Skin epidermis (tissue), 12 donors: ENCODE measurements around the gene EIF4B.

Experiments
- H3K27ac ChIP-seq, 21 experiments: fragments of 200-600 bp; sonication (generic) in 11 of 21; one replicate each; pipeline ENCODE4 v1.5.0; 2020; ENCODE audit warnings: mild to moderate bottlenecking in 3 of 21, inconsistent platforms in 2 of 21, moderate library complexity in 2 of 21
- H3K4me3 ChIP-seq, 7 experiments: fragments of 200-600 bp; sonication (generic) in 2 of 7; one replicate each; pipeline ENCODE4 v1.5.0; 2020; ENCODE audit warnings: inconsistent platforms in 2 of 7, mild to moderate bottlenecking in 2 of 7, moderate library complexity in 1 of 7

EIF4B gene, protein sequence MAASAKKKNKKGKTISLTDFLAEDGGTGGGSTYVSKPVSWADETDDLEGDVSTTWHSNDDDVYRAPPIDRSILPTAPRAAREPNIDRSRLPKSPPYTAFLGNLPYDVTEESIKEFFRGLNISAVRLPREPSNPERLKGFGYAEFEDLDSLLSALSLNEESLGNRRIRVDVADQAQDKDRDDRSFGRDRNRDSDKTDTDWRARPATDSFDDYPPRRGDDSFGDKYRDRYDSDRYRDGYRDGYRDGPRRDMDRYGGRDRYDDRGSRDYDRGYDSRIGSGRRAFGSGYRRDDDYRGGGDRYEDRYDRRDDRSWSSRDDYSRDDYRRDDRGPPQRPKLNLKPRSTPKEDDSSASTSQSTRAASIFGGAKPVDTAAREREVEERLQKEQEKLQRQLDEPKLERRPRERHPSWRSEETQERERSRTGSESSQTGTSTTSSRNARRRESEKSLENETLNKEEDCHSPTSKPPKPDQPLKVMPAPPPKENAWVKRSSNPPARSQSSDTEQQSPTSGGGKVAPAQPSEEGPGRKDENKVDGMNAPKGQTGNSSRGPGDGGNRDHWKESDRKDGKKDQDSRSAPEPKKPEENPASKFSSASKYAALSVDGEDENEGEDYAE

GRCh38 chr12:53005986-53006809 lies at the start of gene EIF4B:
Gene EIF4B (plus strand): TSS chr12:53006456. CDS start chr12:53006484, 28 bp downstream.
- Histone ChIP-seq H3K4me3 (peak within 1 kb of the TSS; percentile 59 to 97 (median 87)), H3K27ac (peak within 1 kb of the TSS; percentile 73 to 97 (median 89))

DNA sequence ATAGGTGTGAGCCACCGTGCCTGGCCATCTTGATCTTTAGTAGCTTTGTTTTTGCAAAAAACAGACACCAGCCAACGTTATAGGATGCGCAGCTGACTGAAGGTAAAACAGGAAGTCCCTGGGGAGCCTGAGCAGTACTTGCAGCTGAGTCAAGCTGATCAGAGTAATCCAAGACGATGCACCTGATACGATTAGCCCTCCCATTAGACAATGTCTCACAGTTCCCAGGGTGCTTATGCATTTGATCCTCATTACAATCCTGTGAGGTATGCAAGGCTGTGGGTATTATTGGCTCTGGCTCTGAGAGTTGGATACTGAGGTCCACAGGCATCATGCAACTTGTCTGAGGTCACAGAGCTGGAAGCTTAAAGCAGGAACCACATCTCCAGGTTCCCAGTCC lies 49.3 kb upstream of the EIF4B start:
- Histone ChIP-seq H3K27ac (no peak overlapping the region), H3K4me3 (no peak overlapping the region)

- H3K4me3 ChIP-seq: no peak overlapping the region
- H3K27ac ChIP-seq: no peak overlapping the region
Observed at GRCh38 chr12:52964556-52965336, 41.5 kb upstream of the EIF4B start.

DNA sequence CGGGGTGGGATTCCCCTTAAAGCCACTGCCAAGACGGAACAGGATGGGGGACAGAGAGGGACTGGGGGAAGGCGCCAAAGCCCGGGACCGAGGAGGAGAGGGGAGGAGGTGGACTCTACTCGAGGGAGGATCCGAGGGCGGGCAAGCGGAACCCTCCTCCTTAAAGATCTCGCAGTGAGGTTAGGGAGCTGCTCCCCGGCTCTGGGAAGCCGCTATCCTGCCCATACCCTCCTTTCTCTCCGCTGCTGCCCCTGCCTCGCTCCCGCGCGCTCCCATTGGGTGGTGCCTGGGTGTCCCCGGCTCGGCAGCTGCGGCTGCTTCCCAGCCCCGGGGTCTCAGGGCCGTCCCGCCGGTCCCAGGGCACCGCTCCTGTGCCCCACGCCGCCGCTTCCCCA lies 40.9 kb upstream of the EIF4B start:
- no peak overlapping the region for H3K4me3 ChIP-seq
- no peak overlapping the region for H3K27ac ChIP-seq

- Histone ChIP-seq H3K4me3 (no peak overlapping the region), H3K27ac (no peak overlapping the region)
Observed at GRCh38 chr12:52969166-52969795, 37.0 kb upstream of the EIF4B start.

GRCh38 chr12:52969828-52970569 lies 36.3 kb upstream of the EIF4B start:
- Histone ChIP-seq H3K4me3 (no peak overlapping the region), H3K27ac (no peak overlapping the region)

GRCh38 chr12:52971679-52972329 lies 34.5 kb upstream of the EIF4B start:
- Histone ChIP-seq H3K27ac (peak overlapping the region in 1 of 21 experiments; percentile 23), H3K4me3 (no peak overlapping the region)

GRCh38 chr12:52975204-52975603 lies 31.1 kb upstream of the EIF4B start:
- no peak overlapping the region for H3K27ac ChIP-seq
- no peak overlapping the region for H3K4me3 ChIP-seq

- Histone ChIP-seq H3K27ac (no peak overlapping the region), H3K4me3 (no peak overlapping the region)
Observed at GRCh38 chr12:52975820-52976573, 30.3 kb upstream of the EIF4B start.

DNA sequence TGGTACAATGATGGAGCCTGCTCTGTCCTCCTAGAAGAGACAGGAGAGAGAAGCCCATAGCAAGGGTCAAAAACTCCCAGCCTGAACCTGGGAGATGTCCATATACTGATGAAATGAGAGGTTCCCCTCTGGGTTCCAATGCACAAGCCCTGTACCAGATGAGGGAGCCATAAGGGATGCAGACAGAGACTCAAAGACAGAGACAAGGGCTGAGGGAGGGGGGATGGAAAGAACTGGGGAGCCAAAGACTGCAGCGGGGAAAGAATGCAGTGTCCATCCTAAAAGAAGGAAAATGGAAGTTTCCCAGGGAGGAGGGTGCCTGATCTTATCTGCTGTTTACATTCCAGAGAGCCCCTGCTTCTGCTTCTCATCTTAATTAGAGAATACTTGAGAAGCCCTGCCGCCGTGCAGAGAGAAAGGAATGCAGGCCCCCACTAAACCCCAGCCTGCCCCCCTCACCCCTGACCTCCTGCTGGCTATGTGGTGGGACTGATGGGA lies 29.6 kb upstream of the EIF4B start:
- Histone ChIP-seq H3K27ac (no peak overlapping the region), H3K4me3 (no peak overlapping the region)

DNA sequence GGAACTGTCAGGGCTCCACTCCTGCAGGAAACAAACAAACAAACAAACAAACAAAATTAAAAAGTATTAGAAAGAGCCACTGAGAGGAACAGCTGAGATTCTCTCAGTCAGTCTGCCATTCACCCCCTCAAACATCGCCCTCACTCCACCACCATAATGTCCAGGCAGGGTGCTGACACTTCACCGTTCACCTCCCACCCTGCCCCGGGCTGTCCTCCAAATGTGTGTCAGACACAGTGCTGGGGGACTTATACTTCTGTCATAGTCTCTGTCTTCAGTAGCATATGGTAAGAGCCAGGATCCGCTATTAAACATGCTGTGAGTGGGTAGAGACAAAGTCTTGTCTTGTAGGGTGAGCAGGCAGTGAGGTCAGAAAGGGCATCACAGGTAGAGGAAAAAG lies 29.1 kb upstream of the EIF4B start:
- Histone ChIP-seq H3K4me3 (no peak overlapping the region), H3K27ac (no peak overlapping the region)

DNA sequence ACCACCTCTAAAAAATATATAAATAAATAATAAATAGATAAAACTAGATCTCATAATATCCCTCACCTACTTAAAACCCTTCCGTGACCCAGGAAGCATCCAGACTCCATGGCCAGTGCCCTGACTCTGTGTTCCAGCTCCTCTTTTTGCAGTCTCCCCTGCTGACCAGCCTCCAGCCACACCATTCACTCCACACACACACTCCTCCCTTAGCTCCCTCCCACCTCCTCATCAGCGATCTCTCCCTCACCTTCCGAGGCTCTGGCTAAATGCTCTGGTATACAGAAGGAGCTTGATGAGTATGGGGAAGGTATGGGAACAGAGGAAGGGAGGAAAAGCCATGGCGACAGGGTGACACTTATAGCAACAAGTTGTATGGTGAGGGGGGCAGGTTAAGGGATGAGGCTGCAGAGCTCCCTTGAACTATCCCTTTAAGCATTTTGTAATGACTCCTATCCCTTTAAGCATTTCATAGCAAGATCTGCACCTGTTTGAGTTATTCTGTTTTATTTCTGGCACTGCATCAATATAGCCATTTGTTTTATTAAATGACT lies 26.1 kb upstream of the EIF4B start:
- no peak overlapping the region for H3K4me3 ChIP-seq
- H3K27ac ChIP-seq: no peak overlapping the region

GRCh38 chr12:52980650-52981423 lies 25.4 kb upstream of the EIF4B start:
- Histone ChIP-seq H3K27ac (no peak overlapping the region), H3K4me3 (no peak overlapping the region)

DNA sequence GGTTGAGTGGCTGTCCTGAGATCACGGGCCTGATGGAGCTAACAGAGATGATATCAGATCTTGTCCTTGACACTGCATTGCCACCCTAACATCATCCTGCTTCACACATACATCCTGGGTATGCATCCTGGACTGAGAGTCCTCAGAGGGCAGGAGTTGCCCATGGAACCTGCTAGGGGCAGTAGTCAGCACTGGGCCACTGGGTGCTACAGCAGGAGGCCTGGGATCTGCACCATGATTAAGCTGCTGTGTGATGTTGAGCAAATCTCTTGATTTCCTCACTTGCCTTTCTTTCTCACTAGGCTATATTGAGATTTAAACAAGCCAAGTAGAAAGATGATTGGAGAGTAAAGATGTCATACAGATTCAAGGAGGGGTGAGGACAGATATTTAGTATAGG lies 22.1 kb upstream of the EIF4B start:
- Histone ChIP-seq H3K27ac (no peak overlapping the region), H3K4me3 (no peak overlapping the region)

DNA sequence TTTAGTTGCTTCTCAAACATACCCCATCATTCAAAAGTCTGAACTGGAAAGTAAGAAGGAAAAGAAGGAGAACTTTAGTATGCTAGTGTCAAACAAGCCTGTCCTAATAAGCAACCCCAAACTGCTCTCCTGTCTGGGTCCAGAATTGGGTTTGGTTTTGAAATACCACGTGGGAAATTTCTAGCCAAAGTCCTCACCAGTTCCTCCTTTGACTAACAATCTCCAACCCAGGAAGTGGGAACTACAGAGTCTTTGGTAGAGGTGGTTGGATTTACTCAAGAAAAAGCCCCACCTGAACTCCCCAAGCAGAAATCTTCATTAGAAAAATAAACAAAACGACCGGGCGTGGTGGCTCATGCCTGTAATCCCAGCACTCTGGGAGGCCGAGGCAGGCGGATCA lies 17.4 kb upstream of the EIF4B start:
- H3K4me3 ChIP-seq: no peak overlapping the region

GRCh38 chr12:52990206-52990605 lies 16.1 kb upstream of the EIF4B start:
- Histone ChIP-seq H3K4me3 (no peak overlapping the region), H3K27ac (no peak overlapping the region)

More for the DNA sequence above, 17.4 kb upstream of the EIF4B start:
- no peak overlapping the region for H3K27ac ChIP-seq
